ENCODE measurements around the gene TNFRSF6B.
"Not testable (repeated sequence)": the region's sequence is repeated elsewhere in the genome, so short reads cannot be mapped to it uniquely, and the experiment has no call there.

TNFRSF6B gene

GRCh38 chr20:63664143-63664851 is 32.2 kb upstream of the TNFRSF6B start:
- no peaks in the 10 kb centered on the region for H3K9me3 ChIP-seq (ENCODE audit: control insufficient read depth in 1 of 2, low read length in 2 of 2)
- no peak overlapping the region for H3K27ac ChIP-seq (ENCODE audit: low read length)
- peaks cover 0 to 7% of the 10 kb centered on the region in 2 donors for H3K4me1 ChIP-seq (ENCODE audit: control insufficient read depth in 1 of 2, insufficient read depth in 2 of 2, low read length in 2 of 2)
- H3K27me3 ChIP-seq (ENCODE audit: low read depth, low read length): no peaks in the 10 kb centered on the region
- no peak overlapping the region for H3K4me3 ChIP-seq (ENCODE audit: low read depth in 1 of 2, low read length in 2 of 2)
- peaks cover 18 to 63% of the 10 kb centered on the region in 2 donors for H3K36me3 ChIP-seq (ENCODE audit: control insufficient read depth in 1 of 2, insufficient read depth in 2 of 2, low read length in 2 of 2)

- Histone ChIP-seq H3K9me3 (ENCODE audit: control insufficient read depth in 1 of 2, low read length in 2 of 2) (no peaks in the 10 kb centered on the region), H3K36me3 (ENCODE audit: control insufficient read depth in 1 of 2, insufficient read depth in 2 of 2, low read length in 2 of 2) (peaks cover 18 to 64% of the 10 kb centered on the region in 2 donors), H3K4me1 (ENCODE audit: control insufficient read depth in 1 of 2, insufficient read depth in 2 of 2, low read length in 2 of 2) (no peaks in the 10 kb centered on the region), H3K27ac (ENCODE audit: low read length) (no peak overlapping the region), H3K4me3 (ENCODE audit: low read depth in 1 of 2, low read length in 2 of 2) (no peak overlapping the region), H3K27me3 (ENCODE audit: low read depth, low read length) (no peaks in the 10 kb centered on the region)
These were observed 31.4 kb upstream of the TNFRSF6B start for GRCh38 chr20:63664861-63665594.

GRCh38 chr20:63665708-63666107 is 30.7 kb upstream of the TNFRSF6B start:
- Histone ChIP-seq H3K27me3 (ENCODE audit: low read depth, low read length) (no peaks in the 10 kb centered on the region), H3K36me3 (ENCODE audit: control insufficient read depth in 1 of 2, insufficient read depth in 2 of 2, low read length in 2 of 2) (peaks cover 18 to 64% of the 10 kb centered on the region in 2 donors), H3K4me3 (ENCODE audit: low read depth in 1 of 2, low read length in 2 of 2) (no peak overlapping the region), H3K27ac (ENCODE audit: low read length) (no peak overlapping the region), H3K9me3 (ENCODE audit: control insufficient read depth in 1 of 2, low read length in 2 of 2) (no peaks in the 10 kb centered on the region), H3K4me1 (ENCODE audit: control insufficient read depth in 1 of 2, insufficient read depth in 2 of 2, low read length in 2 of 2) (no peaks in the 10 kb centered on the region)

GRCh38 chr20:63667858-63668257 is 28.6 kb upstream of the TNFRSF6B start:
- no peaks in the 10 kb centered on the region for H3K27me3 ChIP-seq (ENCODE audit: low read depth, low read length)
- no peaks in the 10 kb centered on the region for H3K9me3 ChIP-seq (ENCODE audit: control insufficient read depth in 1 of 2, low read length in 2 of 2)
- H3K4me1 ChIP-seq (ENCODE audit: control insufficient read depth in 1 of 2, insufficient read depth in 2 of 2, low read length in 2 of 2): no peaks in the 10 kb centered on the region
- H3K27ac ChIP-seq (ENCODE audit: low read length): no peak overlapping the region
- no peak overlapping the region for H3K4me3 ChIP-seq (ENCODE audit: low read depth in 1 of 2, low read length in 2 of 2)
- H3K36me3 ChIP-seq (ENCODE audit: control insufficient read depth in 1 of 2, insufficient read depth in 2 of 2, low read length in 2 of 2): peaks cover 8 to 51% of the 10 kb centered on the region in 2 donors

- H3K36me3 ChIP-seq (ENCODE audit: control insufficient read depth in 1 of 2, insufficient read depth in 2 of 2, low read length in 2 of 2): peaks cover 8 to 49% of the 10 kb centered on the region in 2 donors
- no peaks in the 10 kb centered on the region for H3K27me3 ChIP-seq (ENCODE audit: low read depth, low read length)
- H3K4me3 ChIP-seq (ENCODE audit: low read depth in 1 of 2, low read length in 2 of 2): no peak overlapping the region
These were observed 28.1 kb upstream of the TNFRSF6B start for GRCh38 chr20:63668351-63668750.

GRCh38 chr20:63671695-63672094 is 24.8 kb upstream of the TNFRSF6B start:
- H3K4me1 ChIP-seq (ENCODE audit: control insufficient read depth in 1 of 2, insufficient read depth in 2 of 2, low read length in 2 of 2); H3K27me3 ChIP-seq (ENCODE audit: low read depth, low read length); H3K27ac ChIP-seq (ENCODE audit: low read length); H3K9me3 ChIP-seq (ENCODE audit: control insufficient read depth in 1 of 2, low read length in 2 of 2); H3K4me3 ChIP-seq (ENCODE audit: low read depth in 1 of 2, low read length in 2 of 2): not testable (repeated sequence)
- peaks cover 9 to 57% of the 10 kb centered on the region in 2 donors for H3K36me3 ChIP-seq (ENCODE audit: control insufficient read depth in 1 of 2, insufficient read depth in 2 of 2, low read length in 2 of 2)

More at GRCh38 chr20:63668351-63668750, 28.1 kb upstream of the TNFRSF6B start:
- Histone ChIP-seq H3K27ac (ENCODE audit: low read length) (no peak overlapping the region), H3K9me3 (ENCODE audit: control insufficient read depth in 1 of 2, low read length in 2 of 2) (no peaks in the 10 kb centered on the region), H3K4me1 (ENCODE audit: control insufficient read depth in 1 of 2, insufficient read depth in 2 of 2, low read length in 2 of 2) (no peaks in the 10 kb centered on the region)

- peaks cover 9 to 49% of the 10 kb centered on the region in 2 donors for H3K36me3 ChIP-seq (ENCODE audit: control insufficient read depth in 1 of 2, insufficient read depth in 2 of 2, low read length in 2 of 2)
- H3K27ac ChIP-seq (ENCODE audit: low read length): no peak overlapping the region
- no peaks in the 10 kb centered on the region for H3K4me1 ChIP-seq (ENCODE audit: control insufficient read depth in 1 of 2, insufficient read depth in 2 of 2, low read length in 2 of 2)
- H3K4me3 ChIP-seq (ENCODE audit: low read depth in 1 of 2, low read length in 2 of 2): no peak overlapping the region
- H3K27me3 ChIP-seq (ENCODE audit: low read depth, low read length): no peaks in the 10 kb centered on the region
- H3K9me3 ChIP-seq (ENCODE audit: control insufficient read depth in 1 of 2, low read length in 2 of 2): no peaks in the 10 kb centered on the region
These were observed 23.8 kb upstream of the TNFRSF6B start for GRCh38 chr20:63672666-63673065.

- H3K27me3 ChIP-seq (ENCODE audit: low read depth, low read length): no peaks in the 10 kb centered on the region
- no peaks in the 10 kb centered on the region for H3K4me1 ChIP-seq (ENCODE audit: control insufficient read depth in 1 of 2, insufficient read depth in 2 of 2, low read length in 2 of 2)
- H3K27ac ChIP-seq (ENCODE audit: low read length): no peak overlapping the region
- no peaks in the 10 kb centered on the region for H3K9me3 ChIP-seq (ENCODE audit: control insufficient read depth in 1 of 2, low read length in 2 of 2)
- H3K36me3 ChIP-seq (ENCODE audit: control insufficient read depth in 1 of 2, insufficient read depth in 2 of 2, low read length in 2 of 2): peaks cover 5 to 48% of the 10 kb centered on the region in 2 donors
- no peak overlapping the region for H3K4me3 ChIP-seq (ENCODE audit: low read depth in 1 of 2, low read length in 2 of 2)
These were observed 22.5 kb upstream of the TNFRSF6B start for GRCh38 chr20:63673951-63674350.

GRCh38 chr20:63675681-63676368 is 20.6 kb upstream of the TNFRSF6B start:
- H3K27me3 ChIP-seq (ENCODE audit: low read depth, low read length): no peaks in the 10 kb centered on the region
- no peaks in the 10 kb centered on the region for H3K4me1 ChIP-seq (ENCODE audit: control insufficient read depth in 1 of 2, insufficient read depth in 2 of 2, low read length in 2 of 2)
- no peaks in the 10 kb centered on the region for H3K9me3 ChIP-seq (ENCODE audit: control insufficient read depth in 1 of 2, low read length in 2 of 2)
- no peak overlapping the region for H3K27ac ChIP-seq (ENCODE audit: low read length)
- H3K4me3 ChIP-seq (ENCODE audit: low read depth in 1 of 2, low read length in 2 of 2): no peak overlapping the region
- peaks cover 5 to 56% of the 10 kb centered on the region in 2 donors for H3K36me3 ChIP-seq (ENCODE audit: control insufficient read depth in 1 of 2, insufficient read depth in 2 of 2, low read length in 2 of 2)

- Histone ChIP-seq H3K27ac (ENCODE audit: low read length) (no peak overlapping the region), H3K9me3 (ENCODE audit: control insufficient read depth in 1 of 2, low read length in 2 of 2) (no peaks in the 10 kb centered on the region), H3K4me3 (ENCODE audit: low read depth in 1 of 2, low read length in 2 of 2) (no peak overlapping the region), H3K4me1 (ENCODE audit: control insufficient read depth in 1 of 2, insufficient read depth in 2 of 2, low read length in 2 of 2) (peaks cover 0 to 14% of the 10 kb centered on the region in 2 donors), H3K36me3 (ENCODE audit: control insufficient read depth in 1 of 2, insufficient read depth in 2 of 2, low read length in 2 of 2) (peaks cover 5 to 49% of the 10 kb centered on the region in 2 donors), H3K27me3 (ENCODE audit: low read depth, low read length) (no peaks in the 10 kb centered on the region)
These were observed 18.4 kb upstream of the TNFRSF6B start for GRCh38 chr20:63678071-63678470.

Data from muscle layer of duodenum (tissue), 2 donors.